Measurements from ENCODE around the gene KAT2A. TPM values are rescaled to one million over a fixed set of nuclear protein-coding genes. Genes with fewer than 3 reads are reported as not detected.

The KAT2A gene
- polyA plus RNA-seq, 3 donors, result 1.9 to 68.7 (median 2.0) TPM

GRCh38 chr17:42110301-42111264, 10.6 kb downstream of the KAT2A start:
- H3K4me2 ChIP-seq (replicated peaks; ENCODE audit: extremely low read depth, low read length, poor library complexity, severe bottlenecking), result peak overlapping the region; percentile 75
- H4K20me1 ChIP-seq (ENCODE audit: insufficient read depth, low read length), result no peaks in the 10 kb centered on the region
- TF ChIP-seq CTCF (IDR thresholded peaks at IDR 0.05), result no peak
- peaks cover 29 to 35% of the 10 kb centered on the region in 2 donors for H3K4me1 ChIP-seq (ENCODE audit: control insufficient read depth in 1 of 2, insufficient read depth in 2 of 2, low read length in 2 of 2)
- H3K79me2 ChIP-seq (ENCODE audit: insufficient read depth, low read length), result peaks cover 5% of the 10 kb centered on the region
- H3K9ac ChIP-seq (ENCODE audit: insufficient read depth, low read length, poor library complexity, severe bottlenecking), result no peak overlapping the region
- peaks cover 6 to 17% of the 10 kb centered on the region in 2 donors for H3K36me3 ChIP-seq (replicated peaks in 1 of 2; ENCODE audit: control insufficient read depth in 1 of 2, insufficient read depth in 2 of 2, low read length in 2 of 2)
- Mint-ChIP-seq H3K27ac (peak overlapping the region in 1 of 7 donors; percentile 93), H3K27me3 (ENCODE audit: low read depth in 3 of 3) (peaks cover 0 to 11% (median 0%) of the 10 kb centered on the region in 3 donors), H3K9me3 (no peaks in the 10 kb centered on the region), H3K4me1 (peaks cover 29% of the 10 kb centered on the region), H3K36me3 (peaks cover 38 to 49% of the 10 kb centered on the region in 2 donors), H3K4me3 (no peak overlapping the region)
- DNase-seq, result no peak
- H3K9me3 ChIP-seq (replicated peaks in 1 of 2; ENCODE audit: control insufficient read depth in 1 of 2, insufficient read depth in 1 of 2, low read length in 2 of 2), result no peaks in the 10 kb centered on the region
- intact Hi-C loops (cut with micrococcal nuclease), result loop anchor here in 1 of 2 donors (5.0 kb wide), 2 partner anchors 48 to 193 kb away; partner anchors contain the start of gene ACLY
- H3K27me3 ChIP-seq (ENCODE audit: control insufficient read depth in 2 of 2, insufficient read depth in 2 of 2, low read length in 2 of 2), result no peaks in the 10 kb centered on the region
- no peak overlapping the region for H3K27ac ChIP-seq (ENCODE audit: low read depth in 1 of 2, low read length in 2 of 2)
- WGBS (ENCODE audit: insufficient coverage), result 88% methylated on average over 14 of the region's 18 CpGs
- no peak overlapping the region for H3K4me3 ChIP-seq (replicated peaks in 1 of 3; ENCODE audit: low read depth in 2 of 3, low read length in 3 of 3)
- no peak overlapping the region for H2AFZ ChIP-seq (ENCODE audit: insufficient read depth, low read depth, low read length, poor library complexity, severe bottlenecking)

DNA sequence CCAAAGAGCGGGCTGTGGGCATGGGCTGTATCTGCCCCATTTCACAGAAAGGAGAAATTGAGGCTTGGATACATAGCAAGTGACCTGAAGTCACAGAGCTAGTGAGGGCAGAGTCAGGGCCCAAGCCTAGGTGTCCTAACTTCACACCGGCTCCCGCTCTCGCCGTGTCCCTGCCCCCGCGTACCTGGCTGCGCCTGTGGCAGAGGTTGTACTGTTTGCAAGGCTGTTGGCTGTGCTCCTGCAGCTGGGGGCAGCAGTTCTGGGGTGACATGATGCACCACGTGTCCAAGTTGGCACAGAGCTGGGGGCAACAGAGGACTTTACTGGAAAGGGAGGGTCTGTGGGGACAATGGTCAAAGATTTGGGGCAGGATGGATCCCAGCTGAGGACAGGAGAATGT, 12.1 kb downstream of the KAT2A start:
- H4K20me1 ChIP-seq (ENCODE audit: insufficient read depth, low read length), result no peaks in the 10 kb centered on the region
- no peaks in the 10 kb centered on the region for H3K9me3 ChIP-seq (replicated peaks in 1 of 2; ENCODE audit: control insufficient read depth in 1 of 2, insufficient read depth in 1 of 2, low read length in 2 of 2)
- H3K36me3 Mint-ChIP-seq, result peaks cover 44 to 52% of the 10 kb centered on the region in 2 donors
- H3K27ac Mint-ChIP-seq, result peak overlapping the region in 3 of 7 donors; percentile 38 to 74 (median 57)
- TF ChIP-seq CTCF (IDR thresholded peaks at IDR 0.05), result no peak
- H3K27ac ChIP-seq (ENCODE audit: low read depth in 1 of 2, low read length in 2 of 2), result no peak overlapping the region
- H3K4me3 ChIP-seq (replicated peaks in 1 of 3; ENCODE audit: low read depth in 2 of 3, low read length in 3 of 3), result no peak overlapping the region
- no peak overlapping the region for H3K4me3 Mint-ChIP-seq
- H3K4me1 Mint-ChIP-seq, result peaks cover 29% of the 10 kb centered on the region
- H3K27me3 Mint-ChIP-seq (ENCODE audit: low read depth in 3 of 3), result peaks cover 0 to 11% (median 0%) of the 10 kb centered on the region in 3 donors
- H3K4me1 ChIP-seq (ENCODE audit: control insufficient read depth in 1 of 2, insufficient read depth in 2 of 2, low read length in 2 of 2), result peaks cover 29 to 35% of the 10 kb centered on the region in 2 donors
- no peak overlapping the region for H3K4me2 ChIP-seq (replicated peaks; ENCODE audit: extremely low read depth, low read length, poor library complexity, severe bottlenecking)
- H3K36me3 ChIP-seq (replicated peaks in 1 of 2; ENCODE audit: control insufficient read depth in 1 of 2, insufficient read depth in 2 of 2, low read length in 2 of 2), result peaks cover 14 to 32% of the 10 kb centered on the region in 2 donors
- no peak for DNase-seq
- 96% methylated on average over 9 of the region's 9 CpGs for WGBS (ENCODE audit: insufficient coverage)
- H2AFZ ChIP-seq (ENCODE audit: insufficient read depth, low read depth, low read length, poor library complexity, severe bottlenecking), result no peak overlapping the region
- no peak overlapping the region for H3K9ac ChIP-seq (ENCODE audit: insufficient read depth, low read length, poor library complexity, severe bottlenecking)
- H3K27me3 ChIP-seq (ENCODE audit: control insufficient read depth in 2 of 2, insufficient read depth in 2 of 2, low read length in 2 of 2), result no peaks in the 10 kb centered on the region
- H3K79me2 ChIP-seq (ENCODE audit: insufficient read depth, low read length), result peaks cover 5% of the 10 kb centered on the region
- intact Hi-C loops (cut with micrococcal nuclease), result no loop called here
- H3K9me3 Mint-ChIP-seq, result no peaks in the 10 kb centered on the region

All from CD14-positive monocyte (primary cell).